DND-41 (cell line): ENCODE measurements around the gene TMEM219.
"Not testable (repeated sequence)": the region's sequence is repeated elsewhere in the genome, so short reads cannot be mapped to it uniquely, and the experiment has no call there.

Experiments used
- ATAC-seq: fragments of 200-7000 bp; cut with Tn5 transposase; 3 replicates; pipeline ENCODE4 v1.9.1; 2021; ENCODE audit warnings: low read depth; ENCODE audit not compliant: insufficient read depth
- DNase-seq: peaks from one replicate; pipeline ENCODE4 v3.0.0-alpha.2; 2020
- H2AFZ ChIP-seq: 2 replicates; pipeline ENCODE4 v1.6.0; 2012; ENCODE audit warnings: low read depth, low read length
- H3K27ac ChIP-seq: 2 replicates; pipeline ENCODE4 v1.5.1; 2012; ENCODE audit warnings: low read length, inconsistent platforms
- H3K27me3 ChIP-seq: fragments of 200-600 bp; sonication (generic); 2 replicates; pipeline ENCODE4 v1.6.0; 2012; ENCODE audit warnings: low read length, mild to moderate bottlenecking, inconsistent platforms; ENCODE audit not compliant: insufficient read depth, poor library complexity
- H3K36me3 ChIP-seq: 2 replicates; pipeline ENCODE4 v1.5.1; 2012; ENCODE audit warnings: low read length, inconsistent platforms; ENCODE audit not compliant: insufficient read depth
- H3K4me1 ChIP-seq: 2 replicates; pipeline ENCODE4 v1.5.1; 2012; ENCODE audit warnings: mild to moderate bottlenecking, low read length; ENCODE audit not compliant: insufficient read depth
- H3K4me2 ChIP-seq: 2 replicates; pipeline ENCODE4 v1.6.0; 2012; ENCODE audit warnings: mild to moderate bottlenecking, moderate library complexity, low read length, inconsistent platforms; ENCODE audit not compliant: insufficient read depth
- H3K4me3 ChIP-seq, 2 experiments: fragments of 200-600 bp in 1 of 2; shearing (Covaris generic) in 1 of 2; 2 replicates each; pipeline ENCODE4 v1.5.1; 2012 to 2016; ENCODE audit warnings: inconsistent platforms in 2 of 2, low read length in 2 of 2, mild to moderate bottlenecking in 2 of 2, low read depth in 1 of 2, moderate library complexity in 1 of 2
- H3K79me2 ChIP-seq: 2 replicates; pipeline ENCODE4 v1.6.0; 2012; ENCODE audit warnings: low read length, inconsistent platforms; ENCODE audit not compliant: insufficient read depth
- H3K9ac ChIP-seq: 2 replicates; pipeline ENCODE4 v1.6.0; 2012; ENCODE audit warnings: low read depth, mild to moderate bottlenecking, inconsistent platforms, low read length, moderate library complexity
- H3K9me3 ChIP-seq: 2 replicates; pipeline ENCODE4 v1.5.1; 2012; ENCODE audit warnings: low read length, moderate library complexity, mild to moderate bottlenecking, inconsistent platforms; ENCODE audit not compliant: insufficient read depth, severe bottlenecking
- H4K20me1 ChIP-seq: 2 replicates; pipeline ENCODE4 v1.6.0; 2012; ENCODE audit warnings: low read length; ENCODE audit not compliant: insufficient read depth
- CTCF ChIP-seq: IDR thresholded peaks from 2 replicates; pipeline ENCODE4 v1.5.1; 2012; ENCODE audit warnings: borderline replicate concordance, low read length, moderate library complexity, mild to moderate bottlenecking; ENCODE audit not compliant: poor library complexity, severe bottlenecking; ENCODE audit errors: extremely low read depth
- EZH2 ChIP-seq: IDR thresholded peaks from 3 replicates; pipeline ENCODE4 v1.6.1; 2012; ENCODE audit warnings: borderline replicate concordance, low read depth, mild to moderate bottlenecking, moderate library complexity, low read length, inconsistent platforms; ENCODE audit not compliant: severe bottlenecking

Gene TMEM219

GRCh38 chr16:30016555-30017276 is 54.8 kb downstream of the TMEM219 start:
- Histone ChIP-seq H3K4me1 (peaks cover 15% of the 10 kb centered on the region), H3K4me3 (no peak overlapping the region), H3K79me2 (no peaks in the 10 kb centered on the region), H3K27me3 (no peaks in the 10 kb centered on the region), H3K27ac (no peak overlapping the region), H4K20me1 (no peaks in the 10 kb centered on the region), H3K9ac (no peak overlapping the region), H3K9me3 (no peaks in the 10 kb centered on the region), H3K36me3 (no peaks in the 10 kb centered on the region), H3K4me2 (no peak overlapping the region), H2AFZ (no peak overlapping the region)
- ATAC-seq = no peak
- no peak for TF ChIP-seq EZH2
- TF ChIP-seq CTCF = no peak
- no peak for DNase-seq

- Histone ChIP-seq H3K4me1 (peaks cover 16% of the 10 kb centered on the region), H2AFZ (no peak overlapping the region), H3K36me3 (no peaks in the 10 kb centered on the region), H3K4me3 (no peak overlapping the region), H3K9ac (no peak overlapping the region), H3K27me3 (no peaks in the 10 kb centered on the region), H3K9me3 (no peaks in the 10 kb centered on the region), H3K27ac (no peak overlapping the region), H3K4me2 (no peak overlapping the region), H4K20me1 (no peaks in the 10 kb centered on the region), H3K79me2 (no peaks in the 10 kb centered on the region)
- TF ChIP-seq EZH2 (no peak), CTCF (no peak)
- DNase-seq (no peak), ATAC-seq (no peak)
Observed at GRCh38 chr16:30017277-30017656, 55.4 kb downstream of the TMEM219 start.

GRCh38 chr16:30017937-30018336 is 56.1 kb downstream of the TMEM219 start:
- H3K27ac ChIP-seq, H3K9me3 ChIP-seq, H3K4me2 ChIP-seq, H3K27me3 ChIP-seq, H4K20me1 ChIP-seq, ATAC-seq, H3K9ac ChIP-seq, H3K36me3 ChIP-seq, DNase-seq, H2AFZ ChIP-seq, H3K4me3 ChIP-seq, H3K79me2 ChIP-seq: not testable (repeated sequence)
- peaks cover 16% of the 10 kb centered on the region for H3K4me1 ChIP-seq

- Histone ChIP-seq H2AFZ (no peak overlapping the region), H3K4me1 (peaks cover 16% of the 10 kb centered on the region), H3K9me3 (no peaks in the 10 kb centered on the region), H3K79me2 (no peaks in the 10 kb centered on the region), H4K20me1 (no peaks in the 10 kb centered on the region), H3K27me3 (no peaks in the 10 kb centered on the region), H3K9ac (no peak overlapping the region), H3K36me3 (no peaks in the 10 kb centered on the region), H3K27ac (no peak overlapping the region), H3K4me3 (no peak overlapping the region), H3K4me2 (no peak overlapping the region)
- DNase-seq = no peak
- ATAC-seq = no peak
- TF ChIP-seq CTCF (no peak), EZH2 (no peak)
Observed at GRCh38 chr16:30018731-30019158, 56.9 kb downstream of the TMEM219 start.
